PC-3 (cell line): ENCODE data around the gene SAG.

ENCODE experiments used
- CTCF ChIP-seq: fragments of 300-600 bp; sonication (generic); conservative IDR thresholded peaks from 2 replicates; pipeline ENCODE4 v1.5.1; 2017; ENCODE audit warnings: antibody characterized with exemption, low read depth, mild to moderate bottlenecking, low read length
- EZH2 ChIP-seq: fragments of 300-600 bp; sonication (generic); IDR thresholded peaks from one replicate; pipeline ENCODE4 v1.6.1; 2017; ENCODE audit warnings: antibody characterized with exemption, mild to moderate bottlenecking, low read length; ENCODE audit not compliant: unreplicated experiment

- TF ChIP-seq EZH2: no peak
- TF ChIP-seq CTCF: no peak
These were observed 19.7 kb upstream of the SAG start for GRCh38 chr2:233287871-233288270.
